SH-SY5Y (cell line): ENCODE data around the gene ARG2.

Experiments used
- GATA2 ChIP-seq: IDR thresholded peaks from 2 replicates; pipeline ENCODE4 v1.6.1; 2011; ENCODE audit warnings: mild to moderate bottlenecking, low read depth, low read length
- GATA3 ChIP-seq: IDR thresholded peaks from 2 replicates; pipeline ENCODE4 v1.6.1; 2011; ENCODE audit warnings: low read depth, mild to moderate bottlenecking, low read length, moderate library complexity

Gene ARG2

DNA sequence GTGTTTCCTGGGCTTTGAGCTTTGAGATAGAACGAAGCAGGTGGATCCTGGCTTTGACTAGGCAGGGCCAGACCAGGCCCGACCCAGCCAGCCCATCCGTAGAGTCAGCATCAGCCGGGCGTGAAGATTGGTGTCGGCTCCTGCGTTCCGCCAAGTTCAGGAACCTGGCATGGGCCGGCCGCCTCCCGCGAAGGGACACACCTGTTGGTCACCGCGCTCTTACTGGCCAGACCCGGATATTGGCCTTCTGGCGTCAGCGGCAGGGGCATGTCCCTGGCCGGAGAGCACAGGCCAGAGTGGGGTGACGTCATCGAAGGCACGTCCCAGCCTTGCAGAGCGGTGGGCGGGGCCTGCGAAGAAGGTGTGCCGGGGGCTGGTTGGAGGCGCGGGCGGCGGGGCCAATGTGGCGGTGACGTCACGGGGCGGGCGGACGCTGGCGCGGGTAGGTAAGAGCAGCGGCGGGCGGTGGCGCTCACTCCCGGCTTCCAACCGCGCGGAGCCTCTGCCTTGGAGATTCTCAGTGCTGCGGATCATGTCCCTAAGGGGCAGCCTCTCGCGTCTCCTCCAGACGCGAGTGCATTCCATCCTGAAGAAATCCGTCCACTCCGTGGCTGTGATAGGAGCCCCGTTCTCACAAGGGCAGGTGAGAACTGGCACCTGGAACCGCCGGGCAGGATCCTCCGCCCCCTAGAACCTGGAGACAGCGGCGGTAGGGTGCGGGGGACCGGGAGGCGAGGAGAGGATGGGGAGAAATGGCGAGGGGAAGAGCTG is at the start of gene ARG2:
Gene ARG2 (plus strand): TSS at position 475 of the 771 bp plus-strand sequence. CDS start 58 bp downstream, at position 533.
- TF ChIP-seq GATA2 (no peak), GATA3 (no peak)

DNA sequence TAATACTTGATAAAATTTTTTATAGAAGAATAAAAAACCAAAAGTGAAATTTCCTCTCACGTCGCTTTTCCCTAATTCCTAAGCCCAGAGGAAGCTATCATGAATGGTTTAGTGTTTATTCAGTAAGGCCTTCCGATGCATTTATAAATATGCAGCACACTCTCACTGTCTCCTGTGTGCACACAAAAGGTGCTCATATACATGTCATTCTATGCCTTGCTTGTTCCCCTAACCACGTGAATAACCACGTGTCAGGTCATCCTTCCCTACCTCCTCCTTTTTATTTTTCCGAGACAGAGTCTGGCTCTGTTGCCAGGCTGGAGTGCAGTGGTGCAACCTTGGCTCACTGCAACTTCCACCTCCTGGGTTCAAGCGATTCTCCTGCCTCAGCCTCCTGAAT is 49.3 kb upstream of the ARG2 start:
- TF ChIP-seq GATA2 (no peak), GATA3 (no peak)

DNA sequence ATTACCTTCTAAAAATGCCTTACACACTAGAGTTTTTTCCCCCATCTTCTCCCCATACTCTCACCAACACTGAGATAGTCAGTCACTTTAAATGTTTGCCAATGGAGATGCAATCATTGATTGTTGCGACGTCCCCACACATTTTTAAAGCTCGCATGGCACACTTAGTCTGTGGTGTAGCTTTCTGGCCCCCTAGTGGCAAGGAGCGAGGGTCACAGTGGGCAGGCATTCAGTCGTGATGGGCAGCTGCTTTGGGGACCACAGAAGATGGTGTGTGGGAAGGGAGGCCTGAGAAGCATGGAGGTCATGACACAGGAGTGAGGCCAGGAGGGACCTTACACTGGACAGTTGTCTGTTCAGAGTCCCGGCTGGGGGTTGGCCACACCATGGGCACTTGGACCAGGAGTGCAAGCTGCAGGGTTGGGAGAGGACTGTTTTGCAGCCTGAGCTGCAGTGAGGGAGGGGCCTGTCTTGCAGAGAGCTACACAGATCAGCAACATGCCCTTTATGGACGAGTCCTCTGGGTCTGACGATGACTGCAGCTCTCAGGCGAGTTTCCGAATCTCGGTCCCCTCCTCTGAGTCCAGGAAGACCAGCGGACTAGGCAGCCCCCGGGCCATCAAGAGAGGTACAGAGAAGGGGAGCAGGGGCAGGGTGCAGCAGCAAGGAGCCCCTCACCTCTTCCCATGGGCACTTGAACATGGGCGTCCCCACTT is 48.3 kb upstream of the ARG2 start:
- TF ChIP-seq GATA3 = no peak
- TF ChIP-seq GATA2 = no peak

DNA sequence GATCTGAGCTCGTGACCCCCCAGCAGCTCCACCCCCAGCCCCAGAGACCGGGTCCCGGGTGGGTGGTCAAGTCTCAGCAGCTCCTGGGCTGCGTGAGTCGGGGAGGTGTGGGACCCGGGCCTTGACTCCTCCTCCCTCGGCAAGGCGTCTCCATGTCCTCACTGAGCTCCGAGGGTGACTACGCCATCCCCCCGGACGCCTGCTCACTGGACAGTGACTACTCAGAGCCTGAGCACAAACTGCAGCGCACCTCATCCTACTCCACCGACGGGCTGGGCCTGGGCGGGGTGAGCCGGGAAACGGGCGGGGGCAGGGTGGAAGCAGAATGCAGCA is 47.8 kb upstream of the ARG2 start:
- no peak for TF ChIP-seq GATA3
- no peak for TF ChIP-seq GATA2

DNA sequence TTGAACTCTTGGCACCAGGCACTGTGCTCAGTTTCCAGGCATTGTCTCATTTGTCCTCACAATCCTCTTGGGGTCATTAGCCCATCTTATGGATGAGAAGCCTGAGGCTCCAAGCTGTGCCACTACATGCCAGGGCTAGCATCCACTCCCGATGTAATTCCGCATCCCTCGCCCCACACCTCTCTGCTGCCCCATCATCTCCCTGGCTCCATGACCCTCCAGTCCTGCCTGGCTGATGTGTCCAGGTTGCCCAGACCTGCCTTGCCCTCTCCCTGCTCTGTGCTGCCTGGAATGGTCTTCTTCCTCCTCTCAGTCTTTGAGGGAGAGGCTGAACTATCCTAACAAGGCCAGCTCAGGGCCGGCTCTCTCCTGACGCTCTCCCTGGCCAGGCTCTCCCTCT is 47.1 kb upstream of the ARG2 start:
- no peak for TF ChIP-seq GATA2
- no peak for TF ChIP-seq GATA3

DNA sequence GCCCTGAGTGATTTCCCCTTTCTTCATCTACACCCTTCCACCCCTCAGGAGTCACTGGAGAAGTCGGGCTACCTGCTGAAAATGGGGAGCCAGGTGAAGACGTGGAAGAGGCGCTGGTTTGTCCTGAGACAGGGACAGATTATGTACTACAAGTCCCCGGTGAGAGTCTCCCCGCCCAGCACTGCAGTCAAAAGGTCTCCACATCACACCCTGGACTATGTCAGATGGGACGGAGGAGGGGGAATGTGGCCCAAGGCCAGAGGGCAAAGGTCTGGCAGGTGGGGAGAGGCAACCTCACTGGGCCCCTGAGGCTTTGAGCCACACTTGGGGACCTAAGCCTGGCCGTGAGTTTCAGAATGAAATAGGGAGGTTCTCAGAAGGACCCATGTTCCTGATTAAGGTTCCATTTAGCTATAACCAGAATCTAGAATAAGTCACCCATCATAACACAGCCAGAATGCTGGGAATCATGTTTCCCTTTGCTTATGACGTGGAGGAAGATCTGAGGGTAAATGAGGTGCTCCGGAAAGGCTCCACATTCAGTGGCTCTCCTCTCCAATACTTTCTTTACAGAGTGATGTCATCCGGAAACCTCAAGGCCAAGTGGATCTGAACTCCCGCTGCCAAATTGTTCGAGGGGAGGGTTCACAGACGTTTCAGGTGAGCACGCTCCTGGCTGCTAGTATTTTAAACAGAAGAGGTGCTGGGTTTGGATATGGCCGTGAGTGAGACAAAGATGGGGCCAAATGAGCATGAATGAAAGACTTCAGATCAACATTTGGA is 46.3 kb upstream of the ARG2 start:
- TF ChIP-seq GATA2 (no peak), GATA3 (no peak)

DNA sequence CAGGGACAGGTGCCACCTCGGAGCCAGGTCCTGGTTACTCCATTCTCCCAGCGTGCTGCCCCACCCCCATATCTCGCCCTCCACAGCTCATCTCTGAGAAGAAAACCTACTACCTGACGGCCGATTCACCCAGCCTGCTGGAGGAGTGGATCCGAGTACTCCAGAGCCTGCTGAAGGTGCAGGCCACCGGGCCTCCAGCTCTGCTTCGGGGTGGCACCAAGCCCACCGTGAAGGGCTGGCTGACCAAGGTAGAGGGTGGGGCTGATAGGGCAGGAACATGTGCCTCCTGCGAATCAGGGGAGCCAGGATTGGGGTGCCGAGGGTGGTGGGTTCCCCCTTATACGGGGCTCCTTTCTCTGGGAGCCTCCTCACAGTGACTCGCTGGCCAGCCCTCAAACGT is 45.6 kb upstream of the ARG2 start:
- TF ChIP-seq GATA3 (no peak), GATA2 (no peak)

DNA sequence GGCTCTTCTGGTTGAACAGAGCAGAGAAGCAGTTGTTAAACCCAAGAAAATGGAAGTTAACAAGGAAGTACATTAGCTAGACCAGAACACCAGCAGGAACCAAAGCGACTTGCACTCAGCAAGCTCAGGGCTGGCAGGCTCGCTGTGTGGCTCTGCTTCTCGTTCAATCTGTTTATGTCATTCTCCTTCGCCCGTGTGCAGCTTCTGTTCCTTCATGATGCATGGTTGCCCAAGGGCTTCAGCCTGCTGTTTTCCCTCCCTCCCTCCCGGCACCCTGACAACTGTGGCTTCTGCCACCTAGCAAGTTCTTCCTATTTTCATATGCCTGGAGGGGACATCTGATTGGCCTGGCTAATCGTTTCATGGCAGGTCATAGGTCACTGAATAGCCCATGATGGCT is 44.9 kb upstream of the ARG2 start:
- TF ChIP-seq GATA2 = no peak
- no peak for TF ChIP-seq GATA3

DNA sequence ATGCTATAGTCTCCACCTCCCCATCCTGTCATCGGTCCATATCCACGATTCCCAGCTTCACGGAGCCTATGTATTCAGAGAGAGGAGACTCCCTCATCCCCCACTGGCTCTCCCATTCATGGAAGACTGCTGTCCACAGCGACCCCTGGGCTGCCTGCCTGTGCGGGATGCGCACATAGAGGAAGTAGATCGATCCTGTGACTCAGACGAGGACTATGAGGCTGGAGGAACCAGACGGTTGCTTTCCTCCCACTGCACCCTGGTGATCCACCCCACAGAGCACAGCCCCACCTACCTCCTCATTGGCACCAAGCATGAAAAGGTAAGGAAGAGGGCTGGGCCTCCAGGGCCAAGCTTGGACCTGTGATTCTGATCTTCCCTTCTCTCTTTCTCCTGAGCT is 44.0 kb upstream of the ARG2 start:
- TF ChIP-seq GATA2 (no peak), GATA3 (no peak)

DNA sequence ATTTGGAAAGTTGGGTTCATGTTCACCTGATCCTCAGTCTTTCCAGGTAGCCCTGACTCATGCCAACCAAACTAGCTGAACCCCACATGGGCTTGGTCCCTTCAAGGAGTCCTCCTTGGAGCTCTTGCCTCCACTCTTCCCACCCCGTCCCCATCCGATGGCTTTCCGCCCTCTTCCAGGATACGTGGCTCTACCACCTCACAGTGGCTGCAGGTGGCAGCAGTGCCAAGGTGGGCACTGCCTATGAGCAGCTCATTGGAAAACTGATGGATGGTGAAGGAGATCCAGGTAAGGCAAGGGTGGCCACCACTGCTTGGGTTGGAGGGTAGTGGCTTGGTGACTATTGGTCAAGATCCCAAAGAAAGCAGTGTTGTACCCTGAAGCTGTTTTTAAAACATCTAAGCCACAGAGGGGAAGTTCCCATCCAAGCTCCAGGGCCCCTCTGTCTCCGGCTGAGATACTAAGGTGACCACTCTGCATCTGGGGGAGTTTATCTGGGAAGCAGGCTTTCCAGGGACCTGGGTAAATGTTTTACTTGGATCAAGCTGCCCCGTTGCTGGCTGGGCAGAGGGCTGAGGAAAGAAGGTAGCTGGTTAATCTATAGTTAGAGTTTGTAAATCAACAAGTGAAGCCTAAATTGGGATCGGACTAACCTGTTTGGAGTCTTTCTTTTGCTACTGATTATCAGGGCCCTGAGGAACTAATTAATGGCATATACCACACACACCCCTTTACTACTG is 43.3 kb upstream of the ARG2 start:
- TF ChIP-seq GATA3 (no peak), GATA2 (no peak)

DNA sequence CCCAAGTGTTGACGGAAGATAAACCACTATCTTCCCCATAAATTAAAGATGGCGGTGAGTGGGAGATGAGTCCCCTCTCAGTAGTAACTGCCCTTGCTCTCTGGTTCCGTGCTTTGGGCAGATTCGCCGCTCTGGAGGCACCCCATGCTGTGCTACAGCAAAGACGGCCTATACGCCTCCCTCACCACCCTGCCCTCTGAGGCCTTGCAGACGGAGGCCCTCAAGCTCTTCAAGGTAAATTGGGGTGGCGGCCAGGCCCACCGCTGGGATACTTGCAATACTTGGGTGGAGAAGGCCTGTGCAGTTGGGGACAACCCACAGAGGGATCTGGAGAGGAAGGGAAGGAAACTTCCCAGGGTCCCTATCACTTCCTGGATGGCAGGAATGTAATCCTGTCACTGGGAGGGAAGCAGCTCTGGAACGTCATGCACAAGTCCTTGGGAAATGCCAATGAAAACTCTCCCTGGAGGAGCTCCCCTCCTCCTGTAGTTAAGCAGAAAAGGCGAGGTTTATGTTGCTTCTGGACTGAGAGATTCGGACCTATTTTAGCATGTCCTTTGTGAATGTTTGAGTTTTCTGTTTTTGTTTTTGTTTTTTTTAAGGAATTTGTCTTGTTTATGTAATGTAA is 42.4 kb upstream of the ARG2 start:
- TF ChIP-seq GATA2 = no peak
- no peak for TF ChIP-seq GATA3

DNA sequence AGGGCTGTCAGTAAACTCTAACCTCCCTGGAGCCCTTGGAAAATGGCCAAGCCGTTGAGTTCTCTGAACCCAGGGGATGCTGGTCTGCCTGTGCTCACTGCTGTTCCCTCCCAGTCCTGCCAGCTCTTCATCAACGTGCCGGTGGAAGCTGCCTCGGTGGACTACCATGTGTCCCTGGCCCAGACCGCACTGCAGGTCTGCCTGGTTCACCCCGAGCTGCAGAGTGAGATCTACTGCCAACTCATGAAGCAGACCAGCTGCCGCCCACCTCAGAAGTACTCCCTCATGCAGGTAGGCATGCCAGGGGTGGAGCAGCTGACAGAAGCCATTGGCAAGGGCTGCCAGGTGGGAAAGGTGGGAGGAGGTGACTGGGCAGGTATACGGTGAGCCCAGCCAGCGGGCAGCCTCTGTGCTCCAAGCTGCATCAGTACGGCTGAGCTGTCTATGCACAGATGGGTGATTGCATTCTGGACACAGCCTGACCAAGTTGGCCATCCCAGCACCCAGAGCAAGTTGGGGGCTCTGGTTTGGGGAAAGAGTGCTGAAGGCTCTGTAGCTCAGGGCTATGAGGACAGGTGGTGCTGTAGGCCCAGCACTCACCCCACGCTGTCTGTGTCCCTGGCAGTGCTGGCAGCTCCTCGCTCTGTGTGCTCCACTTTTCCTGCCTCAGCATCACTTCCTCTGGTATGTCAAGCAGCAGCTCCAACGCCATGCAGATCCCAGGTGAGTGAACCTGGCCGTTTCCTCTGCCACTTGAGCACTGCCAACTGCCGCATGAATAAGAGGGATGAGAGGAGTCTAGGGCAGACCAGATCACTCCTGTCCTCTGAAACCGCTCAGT is 41.6 kb upstream of the ARG2 start:
- TF ChIP-seq GATA3 (no peak), GATA2 (no peak)

DNA sequence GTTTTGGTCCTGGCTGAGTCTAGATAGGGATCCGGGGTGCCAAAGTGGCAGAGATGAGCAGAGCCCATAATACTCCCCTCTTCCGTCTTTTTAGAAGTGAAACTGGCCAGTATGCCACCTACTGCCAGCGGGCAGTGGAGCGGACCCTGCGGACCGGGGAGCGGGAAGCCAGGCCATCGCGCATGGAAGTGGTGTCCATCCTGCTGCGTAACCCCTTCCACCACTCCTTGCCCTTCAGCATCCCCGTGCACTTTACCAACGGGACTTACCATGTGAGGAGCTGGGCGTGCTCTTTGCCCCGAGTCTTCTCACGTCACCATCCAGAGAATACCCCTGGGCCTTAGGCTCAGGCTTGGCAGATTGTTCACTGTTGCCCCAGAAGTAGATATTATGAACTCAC is 40.7 kb upstream of the ARG2 start:
- TF ChIP-seq GATA3 = no peak
- TF ChIP-seq GATA2 = no peak

DNA sequence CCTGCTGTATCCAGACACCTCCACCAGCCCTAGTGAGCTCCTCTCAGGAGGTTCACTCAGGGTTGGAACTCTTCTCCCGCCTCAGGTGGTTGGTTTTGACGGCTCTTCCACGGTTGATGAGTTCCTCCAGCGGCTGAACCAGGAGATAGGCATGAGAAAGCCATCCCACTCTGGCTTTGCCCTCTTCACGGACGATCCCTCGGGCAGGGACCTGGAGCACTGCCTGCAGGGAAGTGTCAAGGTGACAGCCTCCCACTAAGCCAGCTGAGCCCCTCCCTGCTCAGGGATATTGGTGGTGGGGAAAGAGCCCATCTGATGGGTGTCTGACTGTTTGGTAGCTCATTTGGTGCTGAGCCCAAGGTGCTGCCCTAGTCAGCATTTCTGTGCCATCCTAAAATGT is 40.1 kb upstream of the ARG2 start:
- TF ChIP-seq GATA2 = no peak
- no peak for TF ChIP-seq GATA3
